Progenitor cell of endocrine pancreas (in vitro differentiated cells): ENCODE measurements around the gene ROCK2. TPM values are rescaled to one million over a fixed set of nuclear protein-coding genes. Genes with fewer than 3 reads are reported as not detected.

ENCODE experiments used
- DNase-seq: peaks from one replicate; pipeline ENCODE4 v3.0.0; 2021; ENCODE audit warnings: low spot score; ENCODE audit not compliant: unreplicated experiment
- H3K27ac Mint-ChIP-seq: 2 replicates; pipeline ENCODE4 v1.8.0; 2021; ENCODE audit warnings: mild to moderate bottlenecking, moderate library complexity, mixed read lengths
- H3K27me3 Mint-ChIP-seq: 2 replicates; pipeline ENCODE4 v1.8.0; 2021; ENCODE audit warnings: mixed read lengths
- H3K36me3 Mint-ChIP-seq: 2 replicates; pipeline ENCODE4 v1.8.0; 2022; ENCODE audit warnings: mixed read lengths; ENCODE audit not compliant: insufficient read depth
- H3K4me1 Mint-ChIP-seq: 2 replicates; pipeline ENCODE4 v1.8.0; 2021; ENCODE audit warnings: low read depth, mixed read lengths
- H3K4me3 Mint-ChIP-seq: 2 replicates; pipeline ENCODE4 v1.8.0; 2021; ENCODE audit warnings: low read depth, mild to moderate bottlenecking, moderate library complexity, mixed read lengths
- H3K9me3 Mint-ChIP-seq: 2 replicates; pipeline ENCODE4 v1.8.0; 2021; ENCODE audit warnings: low read depth, mixed read lengths
- total RNA-seq: library from RNA; stranded (reverse); gene quantifications from 2 replicates; pipeline ENCODE4 v1.2.1, GENCODE V29; 2021
- TF ChIP-seq, protein P1 (sequence below): fragments of 200-600 bp; sonication (generic); IDR thresholded peaks from one replicate; pipeline ENCODE4 v1.5.0; 2021; ENCODE audit warnings: antibody characterized with exemption, mild to moderate bottlenecking; ENCODE audit not compliant: unreplicated experiment

The ROCK2 gene
- total RNA-seq, 1 donor from 2014 or later, result 43.8 TPM

DNA sequence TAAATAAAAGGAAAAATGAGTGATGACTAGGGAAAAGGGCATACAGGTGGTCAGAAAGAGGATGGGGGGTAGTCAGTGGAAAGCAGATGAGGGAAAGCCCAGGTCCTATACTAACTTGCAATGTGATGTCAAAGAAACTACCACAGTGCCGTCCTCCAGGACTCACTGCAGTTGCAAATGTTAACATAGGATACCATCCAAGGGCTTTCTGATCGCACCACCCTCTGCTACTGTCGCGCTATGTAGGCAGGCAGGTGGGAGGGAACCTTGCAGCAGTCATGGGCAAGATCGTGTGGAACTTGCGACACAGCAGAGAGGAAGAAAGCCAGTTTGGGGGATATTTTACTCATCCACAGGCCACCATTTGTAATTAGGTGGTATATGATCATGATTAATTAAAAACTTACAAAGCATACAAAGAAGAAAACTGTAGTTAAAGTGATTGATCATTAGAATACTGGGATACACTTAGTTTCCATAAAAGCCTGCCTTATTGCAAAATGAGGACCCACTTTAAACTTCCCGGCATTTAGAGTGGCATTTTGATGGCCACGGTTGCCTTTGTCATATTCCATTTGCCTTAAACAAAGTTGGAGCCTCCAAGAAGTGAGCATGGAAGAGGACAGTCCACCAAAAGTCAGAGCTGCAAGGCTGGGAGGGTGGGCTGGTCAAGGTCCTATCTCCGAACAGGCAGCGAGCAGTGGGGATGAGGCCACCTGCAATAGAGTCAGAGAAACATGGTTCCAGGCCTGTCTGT is 8.5 kb upstream of the ROCK2 start:
- no peak overlapping the region for H3K27ac Mint-ChIP-seq
- no peak for DNase-seq
- TF ChIP-seq, protein P1, sequence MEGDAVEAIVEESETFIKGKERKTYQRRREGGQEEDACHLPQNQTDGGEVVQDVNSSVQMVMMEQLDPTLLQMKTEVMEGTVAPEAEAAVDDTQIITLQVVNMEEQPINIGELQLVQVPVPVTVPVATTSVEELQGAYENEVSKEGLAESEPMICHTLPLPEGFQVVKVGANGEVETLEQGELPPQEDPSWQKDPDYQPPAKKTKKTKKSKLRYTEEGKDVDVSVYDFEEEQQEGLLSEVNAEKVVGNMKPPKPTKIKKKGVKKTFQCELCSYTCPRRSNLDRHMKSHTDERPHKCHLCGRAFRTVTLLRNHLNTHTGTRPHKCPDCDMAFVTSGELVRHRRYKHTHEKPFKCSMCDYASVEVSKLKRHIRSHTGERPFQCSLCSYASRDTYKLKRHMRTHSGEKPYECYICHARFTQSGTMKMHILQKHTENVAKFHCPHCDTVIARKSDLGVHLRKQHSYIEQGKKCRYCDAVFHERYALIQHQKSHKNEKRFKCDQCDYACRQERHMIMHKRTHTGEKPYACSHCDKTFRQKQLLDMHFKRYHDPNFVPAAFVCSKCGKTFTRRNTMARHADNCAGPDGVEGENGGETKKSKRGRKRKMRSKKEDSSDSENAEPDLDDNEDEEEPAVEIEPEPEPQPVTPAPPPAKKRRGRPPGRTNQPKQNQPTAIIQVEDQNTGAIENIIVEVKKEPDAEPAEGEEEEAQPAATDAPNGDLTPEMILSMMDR, result no peak
- H3K9me3 Mint-ChIP-seq, result no peaks in the 10 kb centered on the region
- peaks cover 67% of the 10 kb centered on the region for H3K27me3 Mint-ChIP-seq
- H3K36me3 Mint-ChIP-seq, result no peaks in the 10 kb centered on the region
- peaks cover 22% of the 10 kb centered on the region for H3K4me1 Mint-ChIP-seq
- no peak overlapping the region for H3K4me3 Mint-ChIP-seq

DNA sequence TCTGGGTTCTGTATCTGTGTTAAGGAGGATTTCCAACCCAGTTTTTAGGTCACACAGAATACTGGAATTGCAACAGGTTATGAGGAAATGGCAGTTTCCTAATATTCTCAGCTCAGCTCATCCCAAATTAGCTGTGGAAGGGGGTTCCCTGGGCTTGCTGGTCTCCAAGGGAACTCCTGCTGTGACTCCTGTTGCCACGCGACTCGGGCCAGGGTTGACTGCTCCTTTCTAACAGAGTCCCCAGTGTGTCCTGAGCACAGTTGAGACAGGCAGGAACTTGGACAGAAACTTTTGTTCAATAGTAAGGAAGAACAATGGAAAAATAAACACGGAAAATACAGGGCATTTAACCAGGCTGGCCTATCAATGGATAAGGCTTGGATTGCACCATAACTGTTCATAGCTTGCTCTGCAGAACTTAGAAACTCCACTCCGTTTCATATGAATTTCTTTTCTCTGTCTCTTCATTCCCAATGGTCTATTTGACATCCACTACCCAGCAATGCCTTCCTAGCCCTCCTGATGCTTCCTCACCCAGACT is 3.8 kb upstream of the ROCK2 start:
- no peaks in the 10 kb centered on the region for H3K36me3 Mint-ChIP-seq
- no peak for DNase-seq
- no peaks in the 10 kb centered on the region for H3K9me3 Mint-ChIP-seq
- peaks cover 51% of the 10 kb centered on the region for H3K27me3 Mint-ChIP-seq
- peak overlapping the region; percentile 78 for H3K27ac Mint-ChIP-seq
- no peak overlapping the region for H3K4me3 Mint-ChIP-seq
- peaks cover 14% of the 10 kb centered on the region for H3K4me1 Mint-ChIP-seq
- TF ChIP-seq, protein P1, result no peak

DNA sequence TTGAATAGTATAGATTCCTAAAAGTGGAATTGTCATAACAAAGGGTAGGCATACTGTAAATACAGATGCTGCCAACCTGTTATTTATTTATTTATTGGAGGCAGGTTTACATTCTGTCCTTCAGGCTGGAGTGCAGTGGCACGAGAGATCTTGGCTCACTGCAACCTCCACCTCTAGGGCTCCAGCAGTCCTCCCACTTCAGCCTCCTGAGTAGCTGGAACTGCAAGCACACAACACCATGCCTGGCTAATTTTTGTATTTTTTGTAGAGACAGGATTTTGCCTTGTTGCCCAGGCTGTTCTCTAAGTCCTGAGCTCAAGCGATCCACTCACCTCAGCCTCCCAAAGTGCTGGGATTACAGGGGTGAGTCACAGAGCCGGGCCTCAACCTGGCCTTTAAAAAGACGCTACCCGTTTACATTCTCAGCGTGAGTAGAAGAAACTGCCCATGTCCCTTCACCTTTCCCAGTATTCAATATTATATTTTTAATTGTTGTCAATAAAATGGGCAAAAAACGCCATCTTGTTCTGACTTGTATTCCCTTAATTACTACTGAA is 3.0 kb upstream of the ROCK2 start:
- peaks cover 16% of the 10 kb centered on the region for H3K4me1 Mint-ChIP-seq
- no peak for DNase-seq
- no peaks in the 10 kb centered on the region for H3K36me3 Mint-ChIP-seq
- H3K27ac Mint-ChIP-seq, result no peak overlapping the region
- H3K27me3 Mint-ChIP-seq, result peaks cover 43% of the 10 kb centered on the region
- H3K4me3 Mint-ChIP-seq, result no peak overlapping the region
- no peaks in the 10 kb centered on the region for H3K9me3 Mint-ChIP-seq
- TF ChIP-seq, protein P1, result no peak

DNA sequence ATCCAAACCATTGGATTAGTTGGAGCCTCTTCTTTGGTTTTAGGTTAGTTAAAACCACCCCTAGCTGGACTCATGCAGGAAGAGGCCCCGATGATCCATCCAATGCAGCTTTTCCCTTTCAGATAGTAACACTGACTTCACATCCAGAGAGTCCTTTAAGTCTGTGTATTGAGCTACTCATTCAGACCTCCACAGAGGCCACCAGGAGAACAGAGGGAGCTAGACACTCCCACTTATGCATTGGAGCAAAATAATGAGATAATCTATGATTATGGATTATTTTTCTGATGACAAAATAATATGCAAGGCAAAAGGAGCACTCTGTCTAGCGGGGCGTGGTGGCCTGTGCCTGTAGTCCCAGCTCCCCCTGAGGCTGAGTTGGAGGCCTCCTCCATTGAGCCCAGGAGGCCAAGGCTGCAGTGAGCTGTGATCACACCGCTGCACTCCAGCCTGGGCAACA is 1.6 kb upstream of the ROCK2 start:
- peaks cover 21% of the 10 kb centered on the region for H3K4me1 Mint-ChIP-seq
- H3K36me3 Mint-ChIP-seq, result no peaks in the 10 kb centered on the region
- H3K4me3 Mint-ChIP-seq, result peak overlapping the region; percentile 26
- H3K9me3 Mint-ChIP-seq, result no peaks in the 10 kb centered on the region
- H3K27ac Mint-ChIP-seq, result peak overlapping the region; percentile 29
- TF ChIP-seq, protein P1, result no peak
- DNase-seq, result no peak
- H3K27me3 Mint-ChIP-seq, result peaks cover 33% of the 10 kb centered on the region

DNA sequence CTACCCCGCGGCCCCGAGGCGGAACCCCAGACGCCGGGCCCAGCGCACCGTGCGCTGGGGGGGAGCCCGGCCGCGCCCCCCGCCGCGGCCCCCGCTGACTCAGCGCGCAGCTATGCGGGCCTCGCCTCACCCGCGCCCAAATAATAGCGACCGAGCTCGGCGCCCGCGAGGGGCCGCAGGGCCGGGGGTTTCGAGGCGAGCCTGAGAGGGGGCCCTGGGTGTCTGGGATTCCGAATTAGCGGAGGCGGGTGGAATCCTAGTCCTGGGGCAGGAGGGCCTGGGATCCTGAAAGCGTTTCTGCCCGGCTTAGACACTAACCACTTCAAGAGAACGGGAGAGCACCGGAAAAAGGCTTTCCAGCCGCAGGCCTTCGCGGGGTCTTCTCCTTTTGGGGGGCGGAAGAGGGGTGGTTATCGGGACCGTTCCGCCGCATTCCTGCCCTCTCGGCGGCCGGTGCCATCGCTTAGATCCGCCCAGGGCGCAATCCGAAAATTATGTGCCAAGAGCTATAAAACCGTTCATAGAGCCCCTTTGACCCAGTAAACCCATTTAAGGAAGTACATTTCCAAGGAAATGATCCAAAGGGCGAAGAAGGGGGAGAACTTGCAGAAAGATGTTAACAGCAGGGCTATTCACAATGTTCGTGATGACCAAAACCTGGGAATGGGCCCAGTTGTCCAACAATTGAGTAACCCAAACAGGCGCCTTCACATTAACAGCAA is 681 bp upstream of the ROCK2 start:
- peak; percentile 63 for DNase-seq

More for the DNA sequence above, 681 bp upstream of the ROCK2 start:
- H3K27ac Mint-ChIP-seq, result peak overlapping the region; percentile 99
- peak overlapping the region; percentile 80 for H3K4me3 Mint-ChIP-seq
- H3K36me3 Mint-ChIP-seq, result no peaks in the 10 kb centered on the region
- peaks cover 29% of the 10 kb centered on the region for H3K4me1 Mint-ChIP-seq
- TF ChIP-seq, protein P1, result peak; percentile 11
- H3K27me3 Mint-ChIP-seq, result peaks cover 26% of the 10 kb centered on the region
- no peaks in the 10 kb centered on the region for H3K9me3 Mint-ChIP-seq
